DMS114 treated with DMSO at 0.1 percent for 48 hours (cell line): ENCODE data around the gene MTRF1.
A peak's percentile ranks its signal among the peaks of the same experiment; 100 is the strongest.

Source experiments
- DNase-seq: peaks from one replicate; lab custom pipeline; 2025; ENCODE audit not compliant: unreplicated experiment; lab: John Stamatoyannopoulos, UW

Gene MTRF1, protein sequence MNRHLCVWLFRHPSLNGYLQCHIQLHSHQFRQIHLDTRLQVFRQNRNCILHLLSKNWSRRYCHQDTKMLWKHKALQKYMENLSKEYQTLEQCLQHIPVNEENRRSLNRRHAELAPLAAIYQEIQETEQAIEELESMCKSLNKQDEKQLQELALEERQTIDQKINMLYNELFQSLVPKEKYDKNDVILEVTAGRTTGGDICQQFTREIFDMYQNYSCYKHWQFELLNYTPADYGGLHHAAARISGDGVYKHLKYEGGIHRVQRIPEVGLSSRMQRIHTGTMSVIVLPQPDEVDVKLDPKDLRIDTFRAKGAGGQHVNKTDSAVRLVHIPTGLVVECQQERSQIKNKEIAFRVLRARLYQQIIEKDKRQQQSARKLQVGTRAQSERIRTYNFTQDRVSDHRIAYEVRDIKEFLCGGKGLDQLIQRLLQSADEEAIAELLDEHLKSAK

GRCh38 chr13:41263261-41263971 lies at the start of gene MTRF1:
Gene MTRF1, minus strand, starts transcription at chr13:41263576. Its CDS starts 2,669 bp downstream, at chr13:41260907.
- peak; percentile 67 for DNase-seq

- no peak for DNase-seq
These were observed 49.7 kb upstream of the MTRF1 start for GRCh38 chr13:41313117-41313516.

DNA sequence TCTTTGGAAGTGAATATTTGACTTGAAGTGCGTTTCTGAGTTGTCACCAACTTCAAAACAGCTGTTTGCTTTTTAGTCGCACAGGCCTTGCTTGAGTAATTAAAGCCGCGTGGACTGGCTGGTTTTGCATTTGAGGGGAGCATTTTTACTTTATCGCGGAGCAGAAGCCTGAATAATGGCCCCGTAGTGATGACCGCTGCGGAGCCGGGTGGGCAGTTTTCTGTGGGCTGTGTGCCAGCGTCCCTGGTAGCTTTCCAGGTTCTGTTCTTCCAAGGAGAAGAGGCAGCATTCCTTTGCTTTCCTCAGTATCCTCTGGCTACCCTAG lies 48.8 kb upstream of the MTRF1 start:
- DNase-seq, result no peak

DNA sequence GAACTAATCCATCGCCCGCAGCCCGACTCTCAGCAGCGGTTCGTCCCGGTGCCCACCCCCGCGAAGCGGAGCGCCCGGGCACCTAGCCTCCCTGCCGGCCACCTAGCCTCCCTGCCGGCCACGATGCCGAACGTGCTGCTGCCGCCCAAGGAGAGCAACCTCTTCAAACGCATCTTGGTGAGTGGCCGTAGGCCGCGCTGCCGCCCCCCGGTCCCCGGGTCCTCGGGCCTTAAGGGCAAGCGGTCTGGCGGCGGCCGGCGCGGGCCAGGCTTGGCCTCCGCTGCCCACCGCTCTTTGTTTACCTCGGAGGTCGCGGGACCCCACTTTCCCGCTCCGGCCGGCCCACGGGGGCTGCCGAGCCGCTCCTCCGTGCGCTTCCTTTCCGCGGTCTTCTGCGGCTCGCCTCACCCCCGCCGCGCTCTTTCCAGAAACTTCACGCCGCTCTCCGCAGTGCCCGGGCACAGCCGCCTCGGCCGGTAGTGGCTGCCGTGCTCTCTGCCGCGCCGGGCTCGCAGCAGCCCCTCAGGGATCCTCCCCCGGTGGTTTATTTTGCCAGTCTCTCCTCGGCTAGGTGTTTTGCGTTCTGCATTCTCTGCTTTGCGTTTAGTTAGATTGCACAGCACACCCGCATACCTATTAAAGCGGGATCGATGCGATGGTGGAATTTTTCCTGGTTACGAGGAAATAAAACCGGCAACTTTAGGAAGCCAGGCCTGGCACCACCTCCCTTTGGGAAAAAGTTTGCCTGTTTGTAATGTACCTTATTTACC lies 48.2 kb upstream of the MTRF1 start:
- DNase-seq, result no peak

DNA sequence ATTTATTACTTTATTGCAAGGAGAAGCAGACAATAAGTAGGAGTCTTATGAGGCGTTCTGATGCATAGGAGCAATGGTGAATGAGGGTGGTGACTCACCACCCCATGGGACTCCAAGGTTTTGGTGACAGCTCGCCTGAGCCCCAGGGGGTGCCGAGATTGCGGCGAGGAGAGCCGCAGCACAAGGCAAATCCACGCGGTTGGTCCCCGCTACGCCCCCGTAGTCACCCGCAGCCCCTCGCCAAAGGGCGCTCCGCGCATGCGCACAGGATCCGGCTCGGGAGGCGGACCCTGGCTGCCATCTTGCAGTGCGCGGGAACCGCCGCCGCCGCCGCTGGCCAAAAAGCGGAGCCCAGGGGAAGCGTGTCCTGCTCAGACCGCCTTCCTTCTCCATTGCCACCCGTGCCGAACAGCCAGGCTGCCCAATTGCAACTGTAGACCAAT lies 47.6 kb upstream of the MTRF1 start, which contains the start of gene NAA16:
Gene NAA16 (plus strand): TSS at position 305 of the 443 bp plus-strand sequence. CDS start 262 bp downstream, outside the sequence.
- DNase-seq, result peak; percentile 45

DNA sequence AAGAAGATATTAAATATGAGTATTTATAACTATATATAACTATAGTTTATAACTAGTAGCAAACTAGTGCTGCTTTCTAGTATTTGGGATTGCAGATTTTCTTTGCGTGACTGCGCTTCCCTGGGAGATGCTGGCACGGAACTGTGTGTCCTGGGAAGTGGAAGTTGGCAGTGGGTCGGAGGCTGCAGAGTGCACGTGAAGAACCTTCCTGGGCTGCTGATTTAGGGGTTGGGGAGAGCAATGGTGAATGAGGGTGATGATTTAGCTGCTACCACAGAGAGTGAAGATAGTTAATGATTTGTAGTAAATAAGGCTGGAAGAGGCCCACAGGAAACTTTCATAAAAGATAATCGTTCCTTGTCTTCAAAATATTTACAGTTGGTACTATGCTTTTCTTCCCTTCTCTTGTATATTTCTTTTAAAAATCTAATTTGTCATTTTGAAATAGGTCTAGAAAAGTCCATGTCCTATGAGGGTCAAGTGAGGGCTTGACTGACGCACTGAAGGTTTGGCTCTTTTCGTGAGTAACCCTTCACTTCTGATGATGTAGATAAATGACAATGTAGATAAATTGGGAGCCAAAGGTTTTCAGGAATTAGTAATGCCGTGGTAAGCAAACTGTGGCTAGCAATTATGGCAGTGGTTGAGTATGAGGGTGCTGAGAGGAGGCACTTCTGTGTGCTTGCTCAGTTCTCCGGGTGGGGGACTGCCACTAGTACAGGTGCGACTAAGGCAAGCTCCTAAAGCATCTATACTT lies 44.7 kb upstream of the MTRF1 start:
- DNase-seq, result no peak

GRCh38 chr13:41306271-41307145 lies 43.1 kb upstream of the MTRF1 start:
- no peak for DNase-seq

DNA sequence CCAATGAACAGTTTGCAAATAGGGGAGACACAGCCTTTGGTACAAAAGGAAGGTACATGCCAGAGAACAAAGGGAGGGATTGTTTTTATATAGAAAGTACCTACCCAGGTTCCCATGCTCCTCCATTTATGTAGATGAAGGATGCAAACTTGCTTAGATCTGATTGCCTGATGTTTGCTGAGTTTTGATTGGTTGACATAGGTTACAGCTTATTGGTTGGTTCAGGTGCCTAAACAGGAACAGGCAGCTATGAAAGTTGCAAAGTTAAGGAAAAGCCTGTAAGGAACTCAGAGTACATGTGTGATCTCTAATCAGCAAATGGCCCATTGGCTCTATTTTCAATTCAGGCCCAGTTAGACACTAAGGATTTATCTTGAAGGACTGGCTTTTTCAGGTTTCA lies 41.2 kb upstream of the MTRF1 start:
- DNase-seq, result no peak

- no peak for DNase-seq
These were observed 39.4 kb upstream of the MTRF1 start for GRCh38 chr13:41302743-41303142.

GRCh38 chr13:41299316-41300094 lies 36.1 kb upstream of the MTRF1 start:
- DNase-seq, result no peak

- DNase-seq, result no peak
These were observed 33.7 kb upstream of the MTRF1 start for GRCh38 chr13:41296879-41297646.

- DNase-seq, result no peak
These were observed 32.6 kb upstream of the MTRF1 start for GRCh38 chr13:41295973-41296372.

DNA sequence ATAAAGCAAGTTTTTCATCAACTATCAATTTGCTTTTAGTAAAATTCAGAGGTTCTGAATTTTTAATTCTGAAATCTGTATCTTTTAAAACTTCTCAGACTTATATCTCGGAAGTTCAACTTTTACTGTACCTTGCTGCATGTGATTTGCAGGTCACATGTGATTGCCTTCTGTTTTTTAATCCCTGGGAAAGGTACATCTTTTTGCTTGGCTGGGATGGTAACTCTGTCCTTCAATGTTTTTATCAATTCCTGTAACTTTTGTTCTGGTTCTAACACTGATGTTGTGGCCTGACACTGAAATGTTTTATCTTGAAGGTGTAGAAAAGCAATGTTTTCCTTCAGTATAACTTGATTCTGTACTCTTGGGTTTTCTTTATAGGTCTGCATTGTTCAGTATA lies 31.5 kb upstream of the MTRF1 start:
- DNase-seq, result no peak

DNA sequence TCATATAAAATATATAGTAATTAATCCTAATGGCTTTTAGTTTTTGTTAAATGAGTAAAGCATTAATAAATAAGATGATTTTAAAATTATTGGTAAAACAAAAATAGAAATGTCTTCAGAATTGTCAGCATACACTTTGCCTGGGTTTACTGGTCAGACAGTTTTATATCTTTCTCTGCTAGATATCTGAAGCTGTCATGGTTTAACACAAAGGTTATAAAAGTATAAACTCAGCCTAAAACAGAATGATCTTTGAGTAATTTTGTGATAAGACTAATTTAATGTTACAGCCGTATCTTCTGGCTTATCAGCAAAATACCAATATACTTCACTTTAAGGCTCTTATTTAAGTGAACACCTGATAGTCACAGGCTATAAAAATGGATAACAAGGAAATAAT lies 29.9 kb upstream of the MTRF1 start:
- no peak for DNase-seq

- no peak for DNase-seq
These were observed 27.9 kb upstream of the MTRF1 start for GRCh38 chr13:41291246-41291645.

GRCh38 chr13:41289463-41289881 lies 26.1 kb upstream of the MTRF1 start:
- no peak for DNase-seq

- DNase-seq, result no peak
These were observed 23.0 kb upstream of the MTRF1 start for GRCh38 chr13:41286370-41286769.
